Smooth muscle cell (in vitro differentiated cells): ENCODE results near the gene EML5. TPM values are rescaled to one million over a fixed set of nuclear protein-coding genes. Genes with fewer than 3 reads are reported as not detected.

ENCODE experiments used
- DNase-seq: peaks from one replicate; lab custom pipeline; 2025; ENCODE audit not compliant: unreplicated experiment; lab: John Stamatoyannopoulos, UW
- H2AFZ ChIP-seq: fragments of 200-600 bp; sonication (generic); 2 replicates; pipeline ENCODE4 v1.6.0; 2016; ENCODE audit warnings: antibody characterized with exemption, low read depth, mild to moderate bottlenecking
- H3F3A ChIP-seq: fragments of 200-600 bp; sonication (generic); 2 replicates; pipeline ENCODE4 v1.6.0; 2017; ENCODE audit warnings: antibody characterized with exemption, low read depth
- H3K27ac ChIP-seq: fragments of 200-600 bp; sonication (generic); 2 replicates; pipeline ENCODE4 v1.5.1; 2016; ENCODE audit warnings: low read depth, mild to moderate bottlenecking
- H3K27me3 ChIP-seq: fragments of 200-600 bp; sonication (generic); 2 replicates; pipeline ENCODE4 v1.6.1; 2016; ENCODE audit warnings: low read depth, mild to moderate bottlenecking
- H3K36me3 ChIP-seq: fragments of 200-600 bp; sonication (generic); 2 replicates; pipeline ENCODE4 v1.5.1; 2016; ENCODE audit warnings: low read depth
- H3K4me1 ChIP-seq: fragments of 200-600 bp; sonication (generic); 2 replicates; pipeline ENCODE4 v1.5.1; 2016; ENCODE audit warnings: low read depth
- H3K4me2 ChIP-seq: fragments of 200-600 bp; sonication (generic); 2 replicates; pipeline ENCODE4 v1.6.0; 2016; ENCODE audit warnings: mild to moderate bottlenecking
- H3K4me3 ChIP-seq: fragments of 200-600 bp; sonication (generic); 2 replicates; pipeline ENCODE4 v1.5.1; 2016; ENCODE audit warnings: mild to moderate bottlenecking
- H3K79me2 ChIP-seq: fragments of 200-600 bp; sonication (generic); 2 replicates; pipeline ENCODE4 v1.6.0; 2016; ENCODE audit warnings: low read depth, mild to moderate bottlenecking
- H3K9ac ChIP-seq: fragments of 200-600 bp; sonication (generic); 2 replicates; pipeline ENCODE4 v1.6.0; 2016; ENCODE audit warnings: low read depth
- H3K9me3 ChIP-seq: fragments of 200-600 bp; sonication (generic); replicated peaks from 2 replicates; pipeline ENCODE4 v1.5.1; 2016; ENCODE audit warnings: low read depth
- H4K20me1 ChIP-seq: fragments of 200-600 bp; sonication (generic); 2 replicates; pipeline ENCODE4 v1.6.0; 2016; ENCODE audit warnings: low read depth
- CTCF ChIP-seq: fragments of 200-600 bp; sonication (generic); IDR thresholded peaks from 2 replicates; pipeline ENCODE4 v1.5.1; 2017; ENCODE audit warnings: borderline replicate concordance, mild to moderate bottlenecking, antibody characterized with exemption; ENCODE audit not compliant: insufficient read depth, poor library complexity, severe bottlenecking
- WGBS: methylation state at CpG from one replicate; pipeline ENCODE4 v1.1.7; 2016; ENCODE audit warnings: low lambda C conversion rate; 5-methylcytosine and 5-hydroxymethylcytosine counted together
- polyA plus RNA-seq: library from polyadenylated mRNA; unstranded; fragments of >200 nt; fragmentation: Nextera tagmentation; extraction: Ambion mirVana; gene quantifications from 2 replicates; pipeline ENCODE4 v1.2.1, GENCODE V29; 2016
- total RNA-seq: library from RNA; depleted of rRNA; stranded (reverse); fragments of >200 nt; gene quantifications from 2 replicates; pipeline ENCODE4 v1.2.3, GENCODE V29; 2014

EML5 gene
- total and polyA plus RNA-seq, 2 experiments from 2014 or later = 0.31 TPM; not detected in 1

GRCh38 chr14:88612981-88613380 lies 179.8 kb downstream of the EML5 start:
- Histone ChIP-seq H3K36me3 (peaks cover 17% of the 10 kb centered on the region), H3K9ac (peak overlapping the region; percentile 32), H3K27me3 (no peaks in the 10 kb centered on the region), H4K20me1 (no peaks in the 10 kb centered on the region), H2AFZ (no peak overlapping the region), H3K27ac (peak overlapping the region; percentile 81), H3K4me3 (no peak overlapping the region), H3K4me2 (no peak overlapping the region), H3K79me2 (no peaks in the 10 kb centered on the region), H3K4me1 (peaks cover 6% of the 10 kb centered on the region), H3K9me3 (no peaks in the 10 kb centered on the region), H3F3A (peaks cover 4% of the 10 kb centered on the region)
- WGBS = 90% methylated on average over 4 of the region's 4 CpGs
- no peak for DNase-seq
- no peak for TF ChIP-seq CTCF

GRCh38 chr14:88611878-88612277 lies 180.9 kb downstream of the EML5 start:
- Histone ChIP-seq H3K4me2 (no peak overlapping the region), H3K79me2 (no peaks in the 10 kb centered on the region), H2AFZ (no peak overlapping the region), H3K4me1 (peaks cover 6% of the 10 kb centered on the region), H3K36me3 (peaks cover 17% of the 10 kb centered on the region), H3K9me3 (no peaks in the 10 kb centered on the region), H3F3A (peaks cover 4% of the 10 kb centered on the region), H3K9ac (no peak overlapping the region), H3K27me3 (no peaks in the 10 kb centered on the region), H3K27ac (peak overlapping the region; percentile 81), H4K20me1 (no peaks in the 10 kb centered on the region), H3K4me3 (no peak overlapping the region)
- TF ChIP-seq CTCF = no peak
- no peak for DNase-seq
- WGBS = 67% methylated on average over 1 of the region's 1 CpG

GRCh38 chr14:88607829-88608228 lies 184.9 kb downstream of the EML5 start:
- H2AFZ ChIP-seq = no peak overlapping the region
- no peak overlapping the region for H3K27ac ChIP-seq
- H3K27me3 ChIP-seq = no peaks in the 10 kb centered on the region
- H3K9me3 ChIP-seq = no peaks in the 10 kb centered on the region
- H4K20me1 ChIP-seq = no peaks in the 10 kb centered on the region
- H3K4me1 ChIP-seq = no peaks in the 10 kb centered on the region
- no peak overlapping the region for H3K9ac ChIP-seq
- DNase-seq = no peak
- H3K79me2 ChIP-seq = no peaks in the 10 kb centered on the region
- no peak for TF ChIP-seq CTCF
- no peak overlapping the region for H3K4me2 ChIP-seq
- H3K4me3 ChIP-seq = no peak overlapping the region
- H3K36me3 ChIP-seq = peaks cover 25% of the 10 kb centered on the region
- no peaks in the 10 kb centered on the region for H3F3A ChIP-seq

GRCh38 chr14:88605594-88605993 lies 187.2 kb downstream of the EML5 start:
- no peaks in the 10 kb centered on the region for H3K4me1 ChIP-seq
- no peaks in the 10 kb centered on the region for H3K27me3 ChIP-seq
- TF ChIP-seq CTCF = no peak
- no peak overlapping the region for H2AFZ ChIP-seq
- H4K20me1 ChIP-seq = peaks cover 4% of the 10 kb centered on the region
- 87% methylated on average over 2 of the region's 2 CpGs for WGBS
- no peak overlapping the region for H3K4me3 ChIP-seq
- peaks cover 32% of the 10 kb centered on the region for H3K36me3 ChIP-seq
- H3K4me2 ChIP-seq = no peak overlapping the region
- DNase-seq = no peak
- H3F3A ChIP-seq = no peaks in the 10 kb centered on the region
- no peak overlapping the region for H3K27ac ChIP-seq
- no peaks in the 10 kb centered on the region for H3K9me3 ChIP-seq
- H3K9ac ChIP-seq = no peak overlapping the region
- no peaks in the 10 kb centered on the region for H3K79me2 ChIP-seq
